Chondrocyte (in vitro differentiated cells): ENCODE data around the gene COPA. TPM values are rescaled to one million over a fixed set of nuclear protein-coding genes. Genes with fewer than 3 reads are reported as not detected.

Source experiments
- DNase-seq: peaks from one replicate; pipeline ENCODE4 v3.0.0; 2021; ENCODE audit warnings: mixed read lengths, low spot score
- H3K27ac Mint-ChIP-seq: one replicate; pipeline ENCODE4 v1.8.0; 2021; ENCODE audit warnings: mild to moderate bottlenecking, moderate library complexity, mixed read lengths; ENCODE audit not compliant: unreplicated experiment
- H3K27me3 Mint-ChIP-seq: 2 replicates; pipeline ENCODE4 v1.8.0; 2021; ENCODE audit warnings: low read depth, mixed read lengths
- H3K36me3 Mint-ChIP-seq: 2 replicates; pipeline ENCODE4 v1.8.0; 2021; ENCODE audit warnings: low read depth, mixed read lengths
- H3K4me1 Mint-ChIP-seq: 2 replicates; pipeline ENCODE4 v1.8.0; 2021; ENCODE audit warnings: low read depth, mild to moderate bottlenecking, mixed read lengths
- H3K4me3 Mint-ChIP-seq: one replicate; pipeline ENCODE4 v1.8.0; 2021; ENCODE audit warnings: mild to moderate bottlenecking, moderate library complexity, mixed read lengths; ENCODE audit not compliant: unreplicated experiment
- H3K9me3 Mint-ChIP-seq: 2 replicates; pipeline ENCODE4 v1.8.0; 2021; ENCODE audit warnings: low read depth, mixed read lengths
- CTCF ChIP-seq: fragments of 200-600 bp; sonication (generic); IDR thresholded peaks from 2 replicates; pipeline ENCODE4 v1.5.0; 2021; ENCODE audit warnings: antibody characterized with exemption, mild to moderate bottlenecking, moderate library complexity
- total RNA-seq: library from RNA; stranded (reverse); gene quantifications from 3 replicates; pipeline ENCODE4 v1.2.1, GENCODE V29; 2021

Gene COPA
- total RNA-seq, 1 donor from 2014 or later = 239 TPM

- no peak overlapping the region for H3K4me3 Mint-ChIP-seq
- H3K36me3 Mint-ChIP-seq = peaks cover 53% of the 10 kb centered on the region
- DNase-seq = no peak
- peaks cover 8% of the 10 kb centered on the region for H3K4me1 Mint-ChIP-seq
- no peak for TF ChIP-seq CTCF
- H3K9me3 Mint-ChIP-seq = no peaks in the 10 kb centered on the region
- no peaks in the 10 kb centered on the region for H3K27me3 Mint-ChIP-seq
- H3K27ac Mint-ChIP-seq = no peak overlapping the region
These were observed 14.4 kb upstream of the COPA start for GRCh38 chr1:160357286-160358002.

GRCh38 chr1:160354388-160354985 lies 11.4 kb upstream of the COPA start:
- Mint-ChIP-seq H3K4me3 (no peak overlapping the region), H3K9me3 (no peaks in the 10 kb centered on the region), H3K27ac (no peak overlapping the region), H3K4me1 (no peaks in the 10 kb centered on the region), H3K36me3 (peaks cover 58% of the 10 kb centered on the region), H3K27me3 (no peaks in the 10 kb centered on the region)
- TF ChIP-seq CTCF = peak; percentile 73
- no peak for DNase-seq

GRCh38 chr1:160353223-160353622 lies 10.2 kb upstream of the COPA start:
- H3K9me3 Mint-ChIP-seq = no peaks in the 10 kb centered on the region
- peaks cover 52% of the 10 kb centered on the region for H3K36me3 Mint-ChIP-seq
- no peaks in the 10 kb centered on the region for H3K4me1 Mint-ChIP-seq
- no peaks in the 10 kb centered on the region for H3K27me3 Mint-ChIP-seq
- H3K4me3 Mint-ChIP-seq = no peak overlapping the region
- no peak for TF ChIP-seq CTCF
- DNase-seq = no peak
- no peak overlapping the region for H3K27ac Mint-ChIP-seq

GRCh38 chr1:160352555-160352954 lies 9.5 kb upstream of the COPA start:
- Mint-ChIP-seq H3K27me3 (no peaks in the 10 kb centered on the region), H3K27ac (no peak overlapping the region), H3K4me1 (no peaks in the 10 kb centered on the region), H3K4me3 (no peak overlapping the region), H3K36me3 (peaks cover 45% of the 10 kb centered on the region), H3K9me3 (no peaks in the 10 kb centered on the region)
- TF ChIP-seq CTCF = no peak
- no peak for DNase-seq

GRCh38 chr1:160351629-160352028 lies 8.6 kb upstream of the COPA start:
- no peak overlapping the region for H3K27ac Mint-ChIP-seq
- no peaks in the 10 kb centered on the region for H3K27me3 Mint-ChIP-seq
- H3K36me3 Mint-ChIP-seq = peaks cover 43% of the 10 kb centered on the region
- H3K4me3 Mint-ChIP-seq = no peak overlapping the region
- no peak for TF ChIP-seq CTCF
- no peaks in the 10 kb centered on the region for H3K4me1 Mint-ChIP-seq
- no peak for DNase-seq
- no peaks in the 10 kb centered on the region for H3K9me3 Mint-ChIP-seq
